HepG2 (cell line): Measurements from ENCODE around the gene HSD3B7. TPM values are rescaled to one million over a fixed set of nuclear protein-coding genes. Genes with fewer than 3 reads are reported as not detected.

ENCODE experiments used
- EP300 ChIP-seq, 3 experiments: sonication (generic) in 1 of 3; formaldehyde crosslinking in 1 of 3; IDR thresholded peaks; 2 replicates each; pipeline versions ENCODE4 v1.5.1 to v1.6.1; 2011 to 2020; ENCODE audit warnings: low read depth in 2 of 3, low read length in 2 of 3, borderline replicate concordance in 1 of 3, improper control_type of control experiment in 1 of 3, mild to moderate bottlenecking in 1 of 3, missing genetic modification reagents in 1 of 3, moderate library complexity in 1 of 3
- GZF1 ChIP-seq: sonication (generic); formaldehyde crosslinking; IDR thresholded peaks from 2 replicates; pipeline ENCODE4 v1.5.1; 2020; ENCODE audit warnings: mild to moderate bottlenecking, missing genetic modification reagents
- HNRNPUL1 ChIP-seq: fragments of 200-400 bp; formaldehyde crosslinking; IDR thresholded peaks from 2 replicates; pipeline ENCODE4 v1.6.1; 2017; ENCODE audit warnings: low read depth, mild to moderate bottlenecking, low read length, moderate library complexity
- KDM4B ChIP-seq: sonication (generic); formaldehyde crosslinking; IDR thresholded peaks from 2 replicates; pipeline ENCODE4 v1.4.0; 2020; ENCODE audit warnings: missing genetic modification reagents
- MAZ ChIP-seq, 2 experiments: sonication (generic) in 1 of 2; formaldehyde crosslinking in 1 of 2; IDR thresholded peaks; 2 replicates each; pipeline versions ENCODE4 v1.5.0 to v1.6.1; 2012 to 2020; ENCODE audit warnings: low read depth in 2 of 2, mild to moderate bottlenecking in 2 of 2, borderline replicate concordance in 1 of 2, improper control_type of control experiment in 1 of 2, low read length in 1 of 2, missing genetic modification reagents in 1 of 2, moderate library complexity in 1 of 2
- NFE2L2 ChIP-seq: fragments of 150-350 bp; IDR thresholded peaks from 2 replicates; pipeline ENCODE4 v1.6.1; 2014; ENCODE audit warnings: low read length
- NR2F2 ChIP-seq: IDR thresholded peaks from 2 replicates; pipeline ENCODE4 v1.6.1; 2012; ENCODE audit warnings: low read depth, inconsistent platforms, borderline replicate concordance
- RFXAP ChIP-seq: sonication (generic); formaldehyde crosslinking; IDR thresholded peaks from 2 replicates; pipeline ENCODE4 v1.4.0; 2020; ENCODE audit warnings: missing genetic modification reagents, borderline replicate concordance
- SIN3A ChIP-seq: IDR thresholded peaks from 2 replicates; pipeline ENCODE4 v1.6.1; 2011; ENCODE audit warnings: low read depth, mild to moderate bottlenecking, control low read depth, low read length, borderline replicate concordance
- TGIF2 ChIP-seq: IDR thresholded peaks from 2 replicates; pipeline ENCODE4 v1.6.1; 2016; ENCODE audit warnings: control low read depth, missing compliant biosample characterization
- TSC22D2 ChIP-seq: sonication (generic); formaldehyde crosslinking; IDR thresholded peaks from 2 replicates; pipeline ENCODE4 v1.5.1; 2020; ENCODE audit warnings: missing genetic modification reagents, mild to moderate bottlenecking, borderline replicate concordance
- U2AF2 ChIP-seq: fragments of 200-400 bp; formaldehyde crosslinking; IDR thresholded peaks from 2 replicates; pipeline ENCODE4 v1.6.1; 2017; ENCODE audit warnings: low read depth, mild to moderate bottlenecking, low read length
- ZFP62 ChIP-seq: sonication (generic); formaldehyde crosslinking; IDR thresholded peaks from 2 replicates; pipeline ENCODE4 v1.4.0; 2020; ENCODE audit warnings: missing genetic modification reagents
- ZFY ChIP-seq: sonication (generic); formaldehyde crosslinking; IDR thresholded peaks from 2 replicates; pipeline ENCODE4 v1.4.0; 2020; ENCODE audit warnings: missing genetic modification reagents
- ZNF274 ChIP-seq: sonication (generic); formaldehyde crosslinking; IDR thresholded peaks from 2 replicates; pipeline ENCODE4 v1.5.1; 2020; ENCODE audit warnings: mild to moderate bottlenecking, missing genetic modification reagents
- ZNF569 ChIP-seq: sonication (generic); formaldehyde crosslinking; IDR thresholded peaks from 2 replicates; pipeline ENCODE4 v1.5.0; 2020; ENCODE audit warnings: mild to moderate bottlenecking, missing genetic modification reagents, moderate library complexity, borderline replicate concordance
- ZNF792 ChIP-seq: IDR thresholded peaks from 2 replicates; pipeline ENCODE4 v1.6.1; 2016
- polyA plus RNA-seq, 8 experiments: library from polyadenylated mRNA; depleted of rRNA in 3 of 8; stranded (reverse) in 7 of 8; unstranded in 1 of 8; fragments of >200 nt; fragmentation: Illumina TruSeq in 4 of 8; extraction: Trizol in 4 of 8; gene quantifications; 2 replicates each; pipeline versions ENCODE4 v1.2.1 to v1.2.3, GENCODE V29; 2011 to 2016; ENCODE audit warnings: low read depth in 4 of 8, missing spikeins in 1 of 8, mixed read lengths in 1 of 8; ENCODE audit not compliant: insufficient read depth in 1 of 8
- total RNA-seq, 5 experiments: library from RNA; depleted of rRNA; stranded (reverse); fragments of >200 nt; fragmentation: Illumina TruSeq; extraction: Trizol; gene quantifications; 2 replicates each; pipeline ENCODE4 v1.2.3, GENCODE V29; 2016; ENCODE audit warnings: low read depth in 1 of 5
- TF ChIP-seq, protein P1 (sequence below): sonication (generic); formaldehyde crosslinking; IDR thresholded peaks from 2 replicates; pipeline ENCODE4 v1.4.0; 2020; ENCODE audit warnings: missing genetic modification reagents
- TF ChIP-seq, protein P2 (sequence below): sonication (generic); formaldehyde crosslinking; IDR thresholded peaks from 2 replicates; pipeline ENCODE4 v1.5.1; 2020; ENCODE audit warnings: missing genetic modification reagents, mild to moderate bottlenecking, borderline replicate concordance
- TF ChIP-seq, protein P3 (sequence below): sonication (generic); formaldehyde crosslinking; IDR thresholded peaks from 2 replicates; pipeline ENCODE4 v1.4.0; 2020; ENCODE audit warnings: mild to moderate bottlenecking, missing genetic modification reagents

The HSD3B7 gene
- total and polyA plus RNA-seq, 2 of the 13 experiments (the other 11 are each of a cell fraction or from before 2014, with no cell fraction given) = 32.9 to 69.7 TPM

DNA sequence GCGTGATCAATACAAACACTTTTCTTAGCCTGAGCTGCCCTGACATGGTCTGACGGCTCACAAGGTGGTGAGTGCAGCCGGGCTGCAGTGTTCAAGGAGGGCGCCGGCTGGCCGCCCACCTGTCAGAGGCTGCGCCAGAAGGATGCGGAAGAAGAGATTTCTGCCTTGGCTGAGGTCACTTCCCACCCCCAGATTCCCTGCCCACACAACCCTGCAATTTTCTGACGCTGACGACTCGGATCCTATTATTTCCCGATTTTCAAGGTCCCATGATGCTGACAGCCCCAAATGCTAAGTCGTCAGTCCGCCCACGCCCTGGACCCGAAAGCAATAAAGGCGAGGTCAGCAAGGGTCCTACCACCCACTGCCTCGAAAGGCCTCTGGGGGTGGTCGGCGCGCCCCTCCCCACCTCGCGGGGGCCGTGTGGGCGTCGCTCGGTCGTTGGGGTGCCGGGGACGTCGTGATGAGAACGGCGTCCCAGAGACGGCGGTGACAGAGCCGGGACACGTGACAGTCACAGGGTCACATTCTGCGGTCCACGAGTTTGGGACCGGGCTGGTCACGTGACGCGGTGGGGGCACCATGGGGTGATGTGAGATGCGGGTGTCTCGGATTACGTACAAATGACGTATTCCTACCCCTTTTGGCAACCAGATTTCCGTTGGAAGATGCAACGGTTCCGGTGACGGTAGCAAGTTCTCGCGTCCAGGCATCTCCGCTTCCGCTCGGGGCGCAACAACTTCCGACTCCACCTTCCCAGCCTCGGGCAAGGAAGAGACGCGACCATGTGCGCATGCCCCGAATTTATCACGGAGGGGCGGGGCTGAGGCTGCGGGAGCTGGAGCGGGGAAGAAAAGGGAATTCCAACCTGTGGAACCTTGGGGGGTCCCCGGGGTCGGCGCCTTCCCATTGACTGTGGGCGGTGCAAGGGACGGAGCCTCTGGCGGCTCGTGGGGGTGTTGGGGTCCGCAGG lies 48.0 kb downstream of the HSD3B7 start, which contains the start of gene STX4 (continued):
- TF ChIP-seq, protein P1, sequence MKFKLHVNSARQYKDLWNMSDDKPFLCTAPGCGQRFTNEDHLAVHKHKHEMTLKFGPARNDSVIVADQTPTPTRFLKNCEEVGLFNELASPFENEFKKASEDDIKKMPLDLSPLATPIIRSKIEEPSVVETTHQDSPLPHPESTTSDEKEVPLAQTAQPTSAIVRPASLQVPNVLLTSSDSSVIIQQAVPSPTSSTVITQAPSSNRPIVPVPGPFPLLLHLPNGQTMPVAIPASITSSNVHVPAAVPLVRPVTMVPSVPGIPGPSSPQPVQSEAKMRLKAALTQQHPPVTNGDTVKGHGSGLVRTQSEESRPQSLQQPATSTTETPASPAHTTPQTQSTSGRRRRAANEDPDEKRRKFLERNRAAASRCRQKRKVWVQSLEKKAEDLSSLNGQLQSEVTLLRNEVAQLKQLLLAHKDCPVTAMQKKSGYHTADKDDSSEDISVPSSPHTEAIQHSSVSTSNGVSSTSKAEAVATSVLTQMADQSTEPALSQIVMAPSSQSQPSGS = peak; percentile 94
- TF ChIP-seq HNRNPUL1 (no peak), MAZ (IDR thresholded peaks at IDR 0.05; ENCODE audit: borderline replicate concordance, low read depth, low read length) (peak; percentile 42; the same call in 1 of the 2 replicates), MAZ (CRISPR knock-in tag; IDR thresholded peaks at IDR 0.05; ENCODE audit: low read depth) (peak; percentile 62; the same call in 1 of the 2 replicates), EP300 (IDR thresholded peaks at IDR 0.05; ENCODE audit: low read depth in 2 of 2, low read length in 2 of 2) (no peak), EP300 (CRISPR knock-in tag; IDR thresholded peaks at IDR 0.05; ENCODE audit: borderline replicate concordance) (peak; percentile 56), U2AF2 (no peak), GZF1 (peak; percentile 29; the same call in 1 of the 2 replicates), TGIF2 (CRISPR knock-in tag) (peak; percentile 56), RFXAP (CRISPR knock-in tag) (peak; percentile 64; the same call in 1 of the 2 replicates), KDM4B (CRISPR knock-in tag) (0 out of 2 replicates have a peak, but pooled peaks have one; percentile 80), NR2F2 (peak; percentile 10; the same call in 1 of the 2 replicates), ZNF274 (CRISPR knock-in tag) (peak; percentile 95), ZNF569 (CRISPR knock-in tag) (no peak), ZNF792 (CRISPR knock-in tag) (no peak; the same call in 1 of the 2 replicates), ZFY (CRISPR knock-in tag) (no peak), SIN3A (peak; percentile 56; the same call in 1 of the 2 replicates), NFE2L2 (no peak), ZFP62 (CRISPR knock-in tag) (no peak), TSC22D2 (no peak; the same call in 1 of the 2 replicates)
- TF ChIP-seq, protein P2, sequence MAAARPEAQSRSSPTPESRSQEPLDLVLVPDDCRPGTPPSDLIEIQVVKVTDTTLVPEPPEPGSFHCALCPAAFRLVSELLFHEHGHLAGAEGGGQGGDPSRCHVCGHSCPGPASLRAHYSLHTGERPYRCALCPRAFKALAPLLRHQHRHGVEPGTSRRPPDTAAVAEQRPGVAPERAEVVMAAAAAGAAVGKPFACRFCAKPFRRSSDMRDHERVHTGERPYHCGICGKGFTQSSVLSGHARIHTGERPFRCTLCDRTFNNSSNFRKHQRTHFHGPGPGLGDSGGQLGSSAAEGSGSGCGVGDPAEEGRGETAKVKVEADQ (CRISPR knock-in tag) = peak; percentile 81
- TF ChIP-seq, protein P3, sequence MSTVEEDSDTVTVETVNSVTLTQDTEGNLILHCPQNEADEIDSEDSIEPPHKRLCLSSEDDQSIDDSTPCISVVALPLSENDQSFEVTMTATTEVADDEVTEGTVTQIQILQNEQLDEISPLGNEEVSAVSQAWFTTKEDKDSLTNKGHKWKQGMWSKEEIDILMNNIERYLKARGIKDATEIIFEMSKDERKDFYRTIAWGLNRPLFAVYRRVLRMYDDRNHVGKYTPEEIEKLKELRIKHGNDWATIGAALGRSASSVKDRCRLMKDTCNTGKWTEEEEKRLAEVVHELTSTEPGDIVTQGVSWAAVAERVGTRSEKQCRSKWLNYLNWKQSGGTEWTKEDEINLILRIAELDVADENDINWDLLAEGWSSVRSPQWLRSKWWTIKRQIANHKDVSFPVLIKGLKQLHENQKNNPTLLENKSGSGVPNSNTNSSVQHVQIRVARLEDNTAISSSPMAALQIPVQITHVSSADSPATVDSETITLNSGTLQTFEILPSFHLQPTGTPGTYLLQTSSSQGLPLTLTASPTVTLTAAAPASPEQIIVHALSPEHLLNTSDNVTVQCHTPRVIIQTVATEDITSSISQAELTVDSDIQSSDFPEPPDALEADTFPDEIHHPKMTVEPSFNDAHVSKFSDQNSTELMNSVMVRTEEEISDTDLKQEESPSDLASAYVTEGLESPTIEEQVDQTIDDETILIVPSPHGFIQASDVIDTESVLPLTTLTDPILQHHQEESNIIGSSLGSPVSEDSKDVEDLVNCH (CRISPR knock-in tag) = no peak
